Esophagus (tissue), 2 donors: Measurements from ENCODE around the gene ZNRF4. TPM values are rescaled to one million over a fixed set of nuclear protein-coding genes. Genes with fewer than 3 reads are reported as not detected.
A peak's percentile ranks its signal among the peaks of the same experiment; 100 is the strongest.

Experiments
- H3K27ac ChIP-seq, 2 donors: one replicate each; pipeline ENCODE4 v1.5.1; 2013; ENCODE audit warnings: low read depth in 2 of 2, mild to moderate bottlenecking in 2 of 2, inconsistent platforms in 1 of 2, low read length in 1 of 2, moderate library complexity in 1 of 2
- H3K27me3 ChIP-seq, 2 donors: one replicate each; pipeline ENCODE4 v1.6.1; 2013; ENCODE audit warnings: low read length in 2 of 2, control low read depth in 1 of 2, mild to moderate bottlenecking in 1 of 2; ENCODE audit not compliant: insufficient read depth in 2 of 2, control insufficient read depth in 1 of 2
- H3K36me3 ChIP-seq, 2 donors: one replicate each; pipeline ENCODE4 v1.6.1; 2013; ENCODE audit warnings: low read length in 1 of 2; ENCODE audit not compliant: control insufficient read depth in 2 of 2, insufficient read depth in 2 of 2
- H3K4me1 ChIP-seq, 2 donors: one replicate each; pipeline ENCODE4 v1.6.1; 2013; ENCODE audit warnings: low read length in 1 of 2; ENCODE audit not compliant: control insufficient read depth in 2 of 2, insufficient read depth in 2 of 2
- H3K4me3 ChIP-seq, 2 donors: one replicate each; pipeline ENCODE4 v1.5.1; 2013; ENCODE audit warnings: low read length in 2 of 2, mild to moderate bottlenecking in 2 of 2, low read depth in 1 of 2, moderate library complexity in 1 of 2
- H3K9me3 ChIP-seq, 2 donors: one replicate each; pipeline ENCODE4 v1.6.1; 2013; ENCODE audit warnings: mild to moderate bottlenecking in 2 of 2, low read depth in 1 of 2, low read length in 1 of 2, moderate library complexity in 1 of 2; ENCODE audit not compliant: control insufficient read depth in 2 of 2, insufficient read depth in 1 of 2
- WGBS, 2 donors: extraction: QIAGEN DNeasy Blood & Tissue Kit; methylation state at CpG; one replicate each; pipeline ENCODE4 v1.1.7; 2013; 5-methylcytosine and 5-hydroxymethylcytosine counted together
- polyA plus RNA-seq, 2 donors: library from polyadenylated mRNA; stranded (reverse); fragments of 200-250 nt; gene quantifications; one replicate each; pipeline ENCODE4 v1.2.3, GENCODE V29; 2013
- donor health status: healthy with polysubstance abuse.
- donor health status: Bipolar disorder and iron deficiency.

ZNRF4 gene
- polyA plus RNA-seq, 2 donors: not detected

DNA sequence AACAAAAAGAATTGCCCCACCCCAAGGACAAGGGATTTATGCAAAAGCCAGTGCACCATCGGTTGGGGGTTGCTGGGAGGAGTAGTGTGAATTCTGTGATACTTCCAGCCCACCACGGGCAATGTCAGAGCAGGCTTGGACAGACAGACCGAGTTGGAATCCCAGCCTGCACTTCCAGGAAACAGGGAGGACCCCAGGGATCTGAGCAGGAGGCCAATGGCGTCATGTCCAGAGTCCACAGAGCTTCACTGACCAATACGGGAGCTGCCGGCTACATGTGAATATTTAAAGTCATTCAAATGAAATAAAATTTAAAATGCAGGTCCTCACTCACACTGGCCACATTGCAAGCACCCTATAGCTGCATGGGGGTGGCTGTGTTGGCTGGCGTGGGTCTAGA lies 10.9 kb downstream of the ZNRF4 start:
- peaks cover 0 to 2% of the 10 kb centered on the region in 2 donors for H3K9me3 ChIP-seq
- H3K4me1 ChIP-seq: peaks cover 0 to 3% of the 10 kb centered on the region in 2 donors
- no peak overlapping the region for H3K27ac ChIP-seq
- no peaks in the 10 kb centered on the region for H3K36me3 ChIP-seq
- WGBS, 2 donors: 67 to 68% methylated on average over 7 of the region's 7 CpGs
- H3K27me3 ChIP-seq: no peaks in the 10 kb centered on the region
- no peak overlapping the region for H3K4me3 ChIP-seq

DNA sequence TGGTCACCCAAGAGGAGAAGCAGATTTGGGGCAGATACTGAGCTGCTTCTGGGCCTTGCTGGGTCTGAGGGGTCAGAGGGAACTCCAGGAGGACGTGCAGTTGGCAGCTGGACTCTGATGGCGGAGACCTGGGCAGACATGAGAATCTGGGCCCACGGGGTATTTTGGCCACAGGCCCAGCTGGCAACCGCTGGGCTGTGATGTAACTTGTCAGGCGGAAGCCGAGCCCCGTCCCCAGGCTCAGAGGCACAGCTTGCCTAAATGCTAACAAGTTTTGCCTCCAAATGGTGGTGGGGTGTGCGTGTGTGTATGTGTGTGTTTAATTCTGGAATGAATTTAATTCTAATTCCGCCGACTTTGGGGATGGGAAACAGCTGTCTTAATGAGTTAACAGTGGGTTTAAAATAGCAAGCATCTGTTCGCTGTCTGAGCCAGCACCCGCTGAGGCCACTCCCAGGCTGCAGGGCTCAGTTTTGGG lies 11.6 kb downstream of the ZNRF4 start:
- Histone ChIP-seq H3K4me1 (peaks cover 0 to 3% of the 10 kb centered on the region in 2 donors), H3K4me3 (no peak overlapping the region), H3K36me3 (no peaks in the 10 kb centered on the region), H3K9me3 (peaks cover 0 to 2% of the 10 kb centered on the region in 2 donors), H3K27ac (peak overlapping the region in 1 of 2 donors; percentile 18), H3K27me3 (no peaks in the 10 kb centered on the region)
- 12 to 33% methylated on average over 12 of the region's 12 CpGs for WGBS, 2 donors

DNA sequence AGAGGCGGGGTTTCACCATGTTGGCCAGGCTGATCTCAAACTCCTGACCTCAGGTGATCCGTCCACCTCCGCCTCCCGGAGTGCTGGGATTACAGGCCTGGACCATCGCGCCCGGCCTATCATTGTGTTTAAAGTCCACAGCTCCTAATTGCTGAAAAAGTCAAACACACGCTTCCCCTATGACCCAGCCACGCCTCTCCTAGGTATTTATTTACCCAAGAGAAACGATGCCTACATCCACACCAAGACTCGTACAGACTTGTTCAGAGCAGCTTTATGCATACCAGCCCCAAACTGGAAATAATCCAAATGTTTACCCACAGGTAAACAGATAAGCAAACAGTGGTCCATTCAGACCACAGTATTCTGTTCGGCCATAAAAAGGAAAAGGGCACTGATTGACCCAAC lies 15.1 kb downstream of the ZNRF4 start:
- peaks cover 0 to 2% of the 10 kb centered on the region in 2 donors for H3K9me3 ChIP-seq
- peaks cover 0 to 6% of the 10 kb centered on the region in 2 donors for H3K4me1 ChIP-seq
- 30 to 32% methylated on average over 12 of the region's 12 CpGs for WGBS, 2 donors
- peak overlapping the region; percentile 48 to 77 for H3K27ac ChIP-seq
- H3K4me3 ChIP-seq: no peak overlapping the region
- H3K27me3 ChIP-seq: no peaks in the 10 kb centered on the region
- H3K36me3 ChIP-seq: no peaks in the 10 kb centered on the region

- Histone ChIP-seq H3K27me3 (no peaks in the 10 kb centered on the region), H3K27ac (peak overlapping the region; percentile 17 to 65), H3K4me1 (peaks cover 0 to 5% of the 10 kb centered on the region in 2 donors), H3K36me3 (no peaks in the 10 kb centered on the region), H3K4me3 (no peak overlapping the region), H3K9me3 (no peaks in the 10 kb centered on the region)
- 39 to 60% methylated on average over 16 of the region's 16 CpGs for WGBS, 2 donors
Observed at GRCh38 chr19:5472286-5472685, 17.1 kb downstream of the ZNRF4 start.

DNA sequence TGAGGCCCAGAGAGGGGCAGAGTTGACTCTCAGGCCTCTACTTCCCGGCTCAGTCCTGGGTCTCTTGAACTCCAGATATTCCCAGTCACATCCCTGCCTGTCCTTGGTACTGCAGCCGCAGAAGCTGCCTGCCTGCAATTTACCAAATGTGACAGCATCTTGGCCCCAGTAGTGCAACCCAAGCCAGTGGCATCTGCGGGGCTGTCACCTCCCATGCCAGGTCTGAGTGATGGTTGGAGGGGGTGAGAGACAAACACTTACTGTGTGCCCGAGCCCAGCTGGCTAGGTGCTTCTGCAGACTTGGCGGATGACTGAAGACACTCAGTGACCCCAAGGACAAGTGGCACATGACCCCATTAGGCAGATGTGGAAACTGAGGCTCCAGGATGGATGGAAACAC lies 18.4 kb downstream of the ZNRF4 start:
- no peaks in the 10 kb centered on the region for H3K36me3 ChIP-seq
- H3K27ac ChIP-seq: no peak overlapping the region
- no peak overlapping the region for H3K4me3 ChIP-seq
- no peaks in the 10 kb centered on the region for H3K27me3 ChIP-seq
- no peaks in the 10 kb centered on the region for H3K9me3 ChIP-seq
- peaks cover 0 to 2% of the 10 kb centered on the region in 2 donors for H3K4me1 ChIP-seq
- WGBS, 2 donors: 75 to 78% methylated on average over 5 of the region's 5 CpGs

GRCh38 chr19:5477451-5478215 lies 22.4 kb downstream of the ZNRF4 start:
- 30 to 37% methylated on average over 13 of the region's 13 CpGs for WGBS, 2 donors
- Histone ChIP-seq H3K4me1 (no peaks in the 10 kb centered on the region), H3K27ac (no peak overlapping the region), H3K9me3 (peaks cover 2 to 4% of the 10 kb centered on the region in 2 donors), H3K27me3 (no peaks in the 10 kb centered on the region), H3K4me3 (no peak overlapping the region), H3K36me3 (no peaks in the 10 kb centered on the region)

GRCh38 chr19:5478241-5478924 lies 23.2 kb downstream of the ZNRF4 start:
- 23 to 29% methylated on average over 28 to 32 of the region's 32 CpGs for WGBS, 2 donors

GRCh38 chr19:5478925-5479588 lies 23.8 kb downstream of the ZNRF4 start:
- no peak overlapping the region for H3K27ac ChIP-seq
- no peak overlapping the region for H3K4me3 ChIP-seq
- peaks cover 2 to 7% of the 10 kb centered on the region in 2 donors for H3K9me3 ChIP-seq
- H3K36me3 ChIP-seq: no peaks in the 10 kb centered on the region
- no peaks in the 10 kb centered on the region for H3K27me3 ChIP-seq
- no peaks in the 10 kb centered on the region for H3K4me1 ChIP-seq
- WGBS, 2 donors: 68 to 78% methylated on average over 8 of the region's 8 CpGs

More at GRCh38 chr19:5478241-5478924, 23.2 kb downstream of the ZNRF4 start:
- H3K27me3 ChIP-seq: no peaks in the 10 kb centered on the region
- no peaks in the 10 kb centered on the region for H3K4me1 ChIP-seq
- H3K36me3 ChIP-seq: no peaks in the 10 kb centered on the region
- H3K4me3 ChIP-seq: no peak overlapping the region
- H3K9me3 ChIP-seq: peaks cover 2 to 7% of the 10 kb centered on the region in 2 donors
- H3K27ac ChIP-seq: no peak overlapping the region

GRCh38 chr19:5479958-5480357 lies 24.7 kb downstream of the ZNRF4 start:
- no peaks in the 10 kb centered on the region for H3K27me3 ChIP-seq
- 14 to 31% methylated on average over 14 of the region's 14 CpGs for WGBS, 2 donors

More at GRCh38 chr19:5479958-5480357, 24.7 kb downstream of the ZNRF4 start:
- no peaks in the 10 kb centered on the region for H3K36me3 ChIP-seq
- H3K4me1 ChIP-seq: no peaks in the 10 kb centered on the region
- H3K9me3 ChIP-seq: peaks cover 2 to 7% of the 10 kb centered on the region in 2 donors
- H3K4me3 ChIP-seq: no peak overlapping the region
- H3K27ac ChIP-seq: no peak overlapping the region
